ENCODE data around the gene GPR155.
"Not testable (repeated sequence)": the region's sequence is repeated elsewhere in the genome, so short reads cannot be mapped to it uniquely, and the experiment has no call there.

- TF ChIP-seq CTCF (IDR thresholded peaks at IDR 0.05; ENCODE audit: borderline replicate concordance, extremely low read depth, low read length, poor library complexity, severe bottlenecking); EZH2 (IDR thresholded peaks at IDR 0.05; ENCODE audit: borderline replicate concordance, low read depth, low read length, severe bottlenecking): not testable (repeated sequence)
Measured at GRCh38 chr2:174390303-174390702, 96.5 kb downstream of the GPR155 start.

Measured in DND-41 (cell line).